GM19452 (cell line): ENCODE data around the gene FAF1.

Source experiments
- ATAC-seq: cut with Tn5 transposase; IDR thresholded peaks from one replicate; pipeline ENCODE4 v1.9.1; 2021; ENCODE audit not compliant: unreplicated experiment

The FAF1 gene

GRCh38 chr1:50651476-50652263 is 308.4 kb downstream of the FAF1 start:
- ATAC-seq, result no peak

- no peak for ATAC-seq
Measured at GRCh38 chr1:50646526-50646925, 313.5 kb downstream of the FAF1 start.

DNA sequence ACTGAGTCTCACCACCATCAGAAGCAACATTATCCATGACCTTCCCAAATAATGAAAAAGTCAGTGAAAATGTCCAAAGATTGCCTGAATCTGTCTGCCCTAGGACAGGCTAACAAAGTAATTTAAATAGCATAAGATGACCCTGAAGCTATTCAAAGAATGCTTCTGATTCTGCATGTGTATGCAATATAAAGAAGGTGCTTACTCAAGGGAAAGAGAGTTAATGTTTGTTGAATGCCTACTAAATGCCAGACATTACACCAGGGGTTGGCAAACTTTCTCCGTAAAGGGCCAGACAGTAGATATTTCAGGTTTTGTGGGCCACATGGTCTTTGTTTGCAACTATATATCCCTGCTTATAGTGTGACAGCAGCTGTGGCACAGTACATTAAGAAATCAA is 314.9 kb downstream of the FAF1 start:
- no peak for ATAC-seq

DNA sequence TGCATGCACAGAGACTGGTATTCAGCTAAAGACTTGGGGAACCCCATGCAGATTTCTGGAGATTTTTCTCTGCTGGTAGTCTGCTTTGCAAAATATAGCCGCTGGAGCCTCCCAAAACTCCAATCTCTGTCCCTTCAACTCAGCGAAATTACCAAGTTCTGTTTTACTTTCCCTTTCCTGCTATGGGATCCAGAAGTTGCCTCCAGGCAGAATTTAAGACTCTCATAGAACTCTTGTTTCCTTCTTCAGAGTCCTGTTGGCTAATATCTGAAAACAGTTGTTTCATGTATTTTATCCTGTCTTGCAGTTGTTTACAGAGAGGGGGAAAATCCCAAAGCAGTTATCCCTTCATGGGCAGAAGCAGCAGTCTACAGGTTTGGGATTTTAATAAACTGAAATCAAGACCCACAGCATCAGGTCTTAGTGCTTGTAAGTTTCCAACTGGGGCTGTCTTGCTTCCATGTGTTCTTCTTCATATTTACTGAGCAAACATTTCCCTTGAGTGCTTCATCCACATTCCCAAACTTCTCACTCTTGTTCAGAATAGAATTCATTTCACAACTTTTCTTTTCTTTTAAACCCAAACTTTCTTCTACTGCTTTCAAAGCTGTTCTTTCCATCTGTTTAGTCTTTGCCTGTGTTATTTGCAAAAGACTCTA is 315.5 kb downstream of the FAF1 start:
- ATAC-seq, result no peak

DNA sequence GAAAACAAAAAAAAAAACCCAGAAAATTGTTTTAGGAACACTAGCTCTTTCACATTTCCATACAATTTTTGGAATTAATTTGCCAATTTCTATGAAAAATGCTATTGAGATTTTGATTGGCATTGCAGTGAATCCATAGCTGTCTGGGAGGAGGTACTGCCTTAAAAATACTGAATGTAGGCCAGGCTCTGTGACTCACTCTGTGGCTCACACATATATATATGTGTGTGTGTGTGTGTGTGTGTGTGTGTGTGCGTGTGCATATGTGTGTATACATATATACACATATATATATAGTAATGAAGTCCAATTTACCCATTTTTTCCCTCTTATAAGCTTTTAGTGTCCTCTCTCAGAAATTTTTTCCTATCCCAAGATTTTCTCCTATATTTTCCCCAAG is 322.6 kb downstream of the FAF1 start:
- no peak for ATAC-seq

DNA sequence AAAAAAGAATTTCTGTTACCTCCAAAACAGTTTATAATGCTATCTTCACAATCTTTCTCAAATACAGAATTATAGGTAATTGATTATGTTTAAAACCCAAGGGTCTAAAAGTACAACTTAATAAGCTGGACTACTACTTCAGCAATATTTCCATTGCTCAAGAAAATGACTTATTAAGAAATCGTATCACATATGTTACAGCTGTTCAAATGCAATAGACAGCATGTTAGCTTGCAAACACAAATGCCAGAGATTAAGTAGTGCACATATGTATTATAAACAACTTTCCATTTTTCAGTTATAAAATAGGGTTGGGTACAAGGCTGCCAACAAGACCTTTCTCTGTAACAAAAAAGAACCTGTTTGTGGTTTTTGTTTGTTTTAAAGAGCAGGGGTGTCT is 325.8 kb downstream of the FAF1 start:
- ATAC-seq, result no peak

GRCh38 chr1:50633465-50633864 is 326.6 kb downstream of the FAF1 start:
- no peak for ATAC-seq

- no peak for ATAC-seq
Measured at GRCh38 chr1:50631161-50631560, 328.9 kb downstream of the FAF1 start.

GRCh38 chr1:50622259-50622658 is 337.8 kb downstream of the FAF1 start:
- no peak for ATAC-seq

GRCh38 chr1:50620680-50621329 is 339.3 kb downstream of the FAF1 start:
- ATAC-seq, result no peak

DNA sequence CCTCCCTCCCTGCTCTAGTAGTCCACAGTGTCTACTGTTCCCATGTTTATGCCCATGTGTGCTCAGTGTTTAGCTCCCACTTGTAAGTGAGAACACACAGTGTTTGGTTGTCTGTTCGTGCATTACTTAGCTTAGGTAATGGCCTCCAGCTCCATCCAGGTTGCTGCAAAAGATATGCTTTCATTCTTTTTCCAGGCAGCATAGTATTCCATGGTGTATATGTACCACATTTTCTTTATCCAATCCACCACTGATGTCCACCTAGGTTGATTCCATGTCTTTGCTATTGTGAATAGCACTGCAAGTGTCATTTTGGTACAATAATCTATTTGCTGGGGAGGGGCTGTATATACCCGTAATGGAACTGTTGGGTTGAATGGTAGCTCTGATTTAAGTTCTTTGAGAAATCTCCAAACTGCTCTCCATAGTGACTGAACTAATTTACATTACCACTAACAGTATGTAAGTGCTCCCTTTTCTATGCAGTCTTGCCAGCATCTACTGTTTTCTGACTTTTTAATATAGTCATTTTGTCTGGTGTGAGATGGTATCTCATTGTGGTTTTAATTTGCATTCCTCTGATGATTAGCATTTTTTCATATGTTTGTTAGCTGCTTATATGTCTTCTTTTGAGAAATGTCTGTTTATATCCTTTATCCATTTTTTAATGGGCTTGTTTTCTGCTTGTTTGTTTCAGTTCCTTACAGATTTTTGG is 344.9 kb downstream of the FAF1 start:
- no peak for ATAC-seq

DNA sequence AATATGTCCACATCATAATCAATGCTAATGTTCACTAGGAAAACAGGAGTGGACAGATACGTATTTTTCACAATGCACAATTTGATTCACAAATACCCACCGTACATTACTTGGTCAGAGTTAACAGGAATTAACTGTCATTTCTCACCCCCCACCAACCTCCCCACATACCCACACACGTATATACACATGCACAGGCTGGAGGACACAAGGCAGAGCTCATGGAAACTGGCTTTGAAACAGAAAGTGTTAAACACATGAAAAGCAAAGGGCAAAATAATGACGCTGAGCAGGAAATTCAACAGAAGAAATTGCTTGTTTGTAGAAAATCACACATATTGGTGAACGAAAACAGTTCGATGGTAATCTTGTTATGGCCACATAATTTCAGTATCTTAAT is 348.4 kb downstream of the FAF1 start:
- ATAC-seq, result no peak

GRCh38 chr1:50610563-50610962 is 349.5 kb downstream of the FAF1 start:
- peak; percentile 68 for ATAC-seq

DNA sequence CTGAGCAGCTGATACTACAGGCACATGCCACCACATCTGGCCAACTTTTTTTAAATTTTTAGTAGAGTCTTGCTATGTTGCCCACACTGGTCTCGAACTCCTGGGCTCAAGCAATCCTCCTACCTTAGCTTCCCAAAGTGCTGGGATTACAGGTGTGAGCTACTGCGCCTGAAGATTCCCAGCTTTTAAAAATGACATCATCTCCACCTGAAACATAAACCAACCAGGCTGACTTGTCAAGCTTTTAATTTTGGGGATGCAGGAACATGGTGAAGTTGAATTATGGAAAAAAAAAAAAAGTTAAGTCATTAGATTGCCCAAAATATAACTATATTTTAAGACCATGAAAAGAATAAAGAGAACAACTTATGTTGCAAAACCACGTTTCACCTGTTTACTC is 350.6 kb downstream of the FAF1 start:
- ATAC-seq, result no peak

- ATAC-seq, result no peak
Measured at GRCh38 chr1:50605186-50605875, 354.7 kb downstream of the FAF1 start.

- ATAC-seq, result no peak
Measured at GRCh38 chr1:50604580-50604979, 355.5 kb downstream of the FAF1 start.

- no peak for ATAC-seq
Measured at GRCh38 chr1:50603274-50604271, 356.5 kb downstream of the FAF1 start.

DNA sequence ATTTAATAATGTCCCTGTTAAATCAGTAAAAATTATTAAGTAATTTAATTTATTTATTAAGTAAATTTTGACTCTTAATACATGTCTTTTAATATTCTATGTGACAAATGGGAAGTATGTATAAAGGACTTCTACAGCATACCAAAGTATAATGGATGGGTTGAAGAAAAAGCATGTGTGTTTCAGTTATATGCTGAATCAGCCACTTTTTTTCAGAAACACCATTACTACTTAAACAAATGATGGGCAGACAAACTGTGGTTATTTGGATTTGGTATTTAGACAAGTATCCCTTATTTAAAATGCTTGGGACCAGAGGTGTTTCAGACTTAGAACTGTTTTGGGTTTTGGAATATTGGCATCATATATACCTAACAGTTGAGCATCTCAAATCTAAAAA is 360.5 kb downstream of the FAF1 start:
- ATAC-seq, result no peak

GRCh38 chr1:50595874-50596273 is 364.2 kb downstream of the FAF1 start:
- no peak for ATAC-seq

- ATAC-seq, result no peak
Measured at GRCh38 chr1:50593515-50593914, 366.6 kb downstream of the FAF1 start.
